HG02759 (cell line): ENCODE measurements around the gene ZNF516.

Source experiments
- ATAC-seq: cut with Tn5 transposase; IDR thresholded peaks from one replicate; pipeline ENCODE4 v1.9.1; 2021; ENCODE audit warnings: mild to moderate bottlenecking, moderate library complexity; ENCODE audit not compliant: unreplicated experiment

The ZNF516 gene

DNA sequence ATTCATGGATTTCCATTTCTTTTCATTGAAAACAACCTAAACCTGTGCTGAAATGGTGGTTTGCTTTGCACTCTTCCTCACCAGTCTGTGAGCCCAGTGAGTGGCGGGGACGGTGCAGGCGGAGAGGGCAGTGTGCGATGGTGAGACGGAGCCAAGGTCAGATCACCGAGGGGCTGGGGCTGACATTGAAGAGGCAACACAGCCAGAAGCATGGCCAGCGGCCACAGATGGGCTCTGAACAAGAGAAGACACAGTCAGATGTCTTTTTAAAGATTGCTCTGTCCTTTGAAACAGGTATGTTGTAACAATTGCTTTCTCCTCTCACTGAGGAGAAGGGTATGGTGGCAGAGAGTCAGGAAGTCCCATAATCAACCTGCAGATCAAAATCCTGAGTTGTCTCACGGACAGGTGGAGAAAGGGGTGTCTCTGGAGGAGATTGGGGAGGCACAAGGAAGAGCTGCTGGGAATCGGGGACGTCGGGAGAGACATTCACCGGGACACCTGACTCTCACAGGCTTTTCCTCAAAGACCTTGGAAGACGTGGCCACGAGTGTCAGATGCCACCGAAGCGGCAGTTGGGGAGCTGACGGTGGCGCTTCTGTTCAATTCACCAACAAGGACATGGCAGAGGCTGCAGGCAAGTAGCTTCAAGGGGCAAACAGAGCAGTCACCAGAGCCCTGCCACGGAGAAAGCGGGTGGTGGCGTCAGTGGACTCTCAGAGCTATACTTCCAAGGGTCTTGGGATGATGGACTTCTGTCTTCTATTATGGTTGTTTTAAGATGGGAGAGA, 12.1 kb upstream of the ZNF516 start:
- ATAC-seq: no peak

DNA sequence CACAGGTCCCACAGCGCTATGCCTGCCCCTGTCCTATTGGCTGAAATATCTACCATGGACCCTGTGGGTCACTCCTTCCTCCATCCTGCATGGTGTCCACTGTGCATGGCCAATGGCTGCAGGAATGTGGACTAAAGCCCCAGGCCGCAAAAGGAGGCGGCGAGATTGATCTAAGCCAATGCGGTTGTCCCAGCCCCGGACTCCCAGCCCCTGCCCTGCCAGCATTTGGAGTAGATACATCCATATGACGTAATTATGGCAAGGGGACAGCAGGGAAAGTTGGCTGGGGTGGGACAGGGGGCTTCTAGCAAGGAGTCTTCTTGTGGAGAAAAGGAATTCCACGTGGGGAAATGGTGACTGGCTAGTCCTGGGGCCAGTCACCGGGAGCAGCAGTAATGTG, 11.4 kb upstream of the ZNF516 start:
- ATAC-seq: no peak

DNA sequence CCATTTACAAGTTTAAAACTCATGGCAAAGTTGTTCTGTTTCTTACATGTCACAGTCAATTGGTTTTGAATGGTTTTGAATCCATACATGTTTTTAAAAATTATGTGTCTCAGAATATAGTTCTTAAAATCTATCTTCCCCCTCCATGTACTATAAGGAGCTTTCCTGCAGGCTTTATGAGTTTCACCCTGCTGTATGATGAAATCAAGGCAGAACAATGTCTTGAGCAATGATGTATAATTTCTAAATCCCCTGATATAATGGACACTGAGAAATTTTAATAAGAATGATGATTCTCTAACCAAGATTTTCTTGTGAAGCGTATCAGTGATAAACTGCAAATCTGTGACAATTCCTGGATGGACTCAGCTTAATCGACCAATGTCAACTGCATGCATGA, 10.6 kb upstream of the ZNF516 start:
- ATAC-seq: no peak

DNA sequence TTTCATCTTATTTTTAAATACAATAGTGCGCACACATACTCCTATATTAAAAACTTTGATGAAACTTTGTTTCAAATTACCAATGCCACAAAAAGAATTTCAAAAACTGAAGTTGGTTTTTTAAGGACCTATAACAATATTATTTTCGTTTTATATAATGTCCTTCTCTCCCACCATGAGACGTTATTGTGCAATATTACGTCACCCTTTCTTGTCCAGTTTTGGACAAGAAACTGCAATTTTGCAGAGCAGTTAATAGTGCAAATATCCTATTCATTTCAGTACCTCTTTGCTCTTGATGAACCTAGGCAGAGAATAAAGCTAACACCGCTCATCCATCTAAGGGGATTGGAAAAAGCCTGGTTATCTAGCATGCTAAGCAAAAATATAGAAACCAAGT, 9.7 kb upstream of the ZNF516 start:
- no peak for ATAC-seq

DNA sequence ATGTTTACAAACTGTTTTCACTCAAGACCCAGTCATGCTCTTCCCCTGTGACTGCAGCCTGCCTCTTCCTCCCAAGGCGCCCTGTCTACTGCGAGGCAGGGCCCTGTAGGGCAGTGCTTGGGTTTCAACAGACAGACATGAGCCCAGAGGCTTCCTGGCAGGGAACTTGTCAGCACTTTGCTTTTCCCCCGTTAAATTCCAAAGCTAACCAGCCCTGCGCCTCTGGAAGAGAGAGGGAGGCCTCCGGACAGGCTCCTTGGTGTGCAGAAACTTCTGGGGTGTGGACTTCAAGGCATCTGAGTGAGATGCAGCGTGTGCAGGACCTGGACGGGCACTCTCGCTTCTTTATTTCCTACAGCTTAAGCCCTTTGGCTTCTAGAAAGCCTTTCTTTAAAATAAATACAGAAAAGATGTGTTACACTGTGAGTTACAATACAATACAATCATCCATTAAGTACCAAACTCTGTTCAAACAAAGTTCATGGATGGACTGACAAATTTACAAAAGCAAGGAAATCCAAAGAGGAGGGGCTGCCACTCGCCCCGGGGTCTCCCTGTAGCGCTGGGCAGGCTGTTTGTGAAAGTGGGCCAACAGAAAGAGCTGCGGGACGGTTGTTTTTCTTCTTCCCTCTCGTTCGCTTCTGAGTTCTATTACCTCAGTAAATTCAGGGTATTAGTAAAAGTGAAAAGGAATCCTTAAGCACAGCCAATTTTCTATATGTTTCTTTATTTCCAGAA, 8.8 kb upstream of the ZNF516 start:
- no peak for ATAC-seq

DNA sequence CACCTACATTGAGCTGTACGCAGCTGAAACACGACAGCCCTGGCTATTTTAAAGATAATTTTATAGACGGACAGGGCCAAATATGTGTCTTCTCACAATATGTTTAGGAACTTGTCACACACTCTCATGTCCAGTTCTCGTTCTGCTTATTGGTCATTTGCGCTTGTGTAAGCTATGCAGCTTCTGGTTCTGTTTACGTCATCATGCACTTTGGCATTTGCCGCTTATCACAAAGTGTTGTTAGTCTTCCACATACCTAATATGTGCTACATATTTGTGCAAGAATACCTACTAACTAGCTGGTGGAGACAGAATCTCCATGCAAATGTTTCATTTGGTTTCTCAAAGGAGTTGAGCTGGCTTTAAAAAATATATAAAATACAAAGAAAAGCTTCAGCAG, 7.5 kb upstream of the ZNF516 start:
- ATAC-seq: no peak

DNA sequence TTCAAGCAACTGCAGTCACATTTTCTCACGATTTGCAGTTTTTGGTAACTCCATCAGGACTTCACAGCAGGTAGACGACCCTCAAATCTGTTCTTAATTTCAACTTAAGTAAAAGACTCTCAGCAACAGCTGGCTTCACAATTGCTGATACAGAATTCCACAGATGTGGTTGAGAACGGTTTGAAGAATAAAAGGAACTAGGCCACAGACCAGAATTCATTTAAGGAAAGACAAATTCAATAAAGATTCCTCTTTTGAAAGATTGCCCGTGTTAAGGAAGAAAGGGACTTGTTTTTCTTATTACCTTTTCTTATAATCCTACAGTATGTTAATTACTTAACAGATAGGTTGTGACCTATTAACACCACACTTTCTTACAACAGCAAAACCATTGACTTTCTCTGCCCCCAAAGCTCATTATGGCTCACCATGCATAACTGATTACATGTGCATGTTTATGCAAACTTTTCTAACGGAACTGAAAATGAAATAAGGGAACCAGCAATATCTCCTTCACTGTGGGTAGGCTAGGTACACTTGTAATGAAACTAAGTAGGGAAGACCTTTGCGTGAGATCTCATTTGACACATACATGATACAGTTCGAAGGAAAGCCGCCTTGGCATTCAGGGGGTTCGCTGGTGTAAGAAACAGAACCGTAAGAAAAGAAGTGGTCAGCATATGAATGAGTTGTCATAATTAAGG, 4.7 kb upstream of the ZNF516 start:
- ATAC-seq: peak; percentile 82

DNA sequence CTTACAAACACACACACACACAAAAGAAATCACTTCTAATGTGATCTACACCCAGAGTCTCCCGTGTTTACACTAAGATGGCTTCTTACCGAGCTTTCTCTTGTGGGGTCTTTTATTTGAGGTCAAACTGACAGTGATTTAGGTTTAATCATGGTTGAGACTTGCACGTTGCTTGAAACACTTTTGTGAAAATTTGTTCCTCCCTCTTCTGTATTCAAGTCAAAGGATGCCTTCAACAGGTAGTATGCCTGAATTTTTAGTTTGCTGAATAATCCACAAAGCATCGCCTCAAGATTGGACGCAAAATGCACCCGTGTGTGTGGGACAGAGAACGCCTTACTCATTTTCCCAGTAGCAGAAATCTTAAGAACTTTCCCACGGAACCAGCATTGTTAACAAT, 4.0 kb upstream of the ZNF516 start:
- no peak for ATAC-seq

DNA sequence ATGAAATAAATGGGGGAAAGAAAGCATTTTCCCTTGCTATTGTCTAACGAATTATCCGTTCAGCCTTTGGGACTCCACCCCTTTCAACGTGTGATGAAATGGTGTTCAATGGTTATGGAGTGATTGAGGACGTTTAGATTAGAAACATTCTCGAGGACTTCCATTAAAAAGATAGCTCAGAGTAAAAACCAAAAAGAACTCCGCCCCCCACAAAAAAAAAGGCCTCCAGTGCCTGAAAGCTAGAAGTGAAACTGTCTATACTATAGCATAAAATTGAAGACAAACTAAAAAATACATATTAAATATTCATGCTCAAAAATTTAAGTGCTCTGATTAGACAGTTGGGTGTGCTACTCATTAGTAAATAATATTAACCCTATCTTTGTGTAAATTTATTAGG, 3.0 kb upstream of the ZNF516 start:
- ATAC-seq: no peak

DNA sequence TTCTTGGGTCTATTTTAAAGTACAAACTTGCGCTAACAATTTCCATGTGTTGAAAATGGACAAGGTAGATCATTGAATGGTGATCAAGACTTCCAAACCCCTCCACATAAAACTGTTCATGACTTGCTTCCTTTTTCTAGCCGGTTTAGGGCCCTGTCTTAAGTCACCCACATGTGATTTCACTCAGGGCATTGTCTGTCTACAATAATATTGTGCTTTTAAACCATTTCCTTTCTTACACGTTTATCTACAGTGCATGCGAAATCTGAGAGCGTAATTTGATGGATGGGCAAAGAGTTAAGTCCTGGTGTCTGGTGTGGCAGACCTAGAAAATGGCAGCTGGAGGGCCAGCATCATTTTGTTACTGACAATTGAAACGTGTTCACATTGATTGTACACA, 2.0 kb upstream of the ZNF516 start:
- no peak for ATAC-seq

DNA sequence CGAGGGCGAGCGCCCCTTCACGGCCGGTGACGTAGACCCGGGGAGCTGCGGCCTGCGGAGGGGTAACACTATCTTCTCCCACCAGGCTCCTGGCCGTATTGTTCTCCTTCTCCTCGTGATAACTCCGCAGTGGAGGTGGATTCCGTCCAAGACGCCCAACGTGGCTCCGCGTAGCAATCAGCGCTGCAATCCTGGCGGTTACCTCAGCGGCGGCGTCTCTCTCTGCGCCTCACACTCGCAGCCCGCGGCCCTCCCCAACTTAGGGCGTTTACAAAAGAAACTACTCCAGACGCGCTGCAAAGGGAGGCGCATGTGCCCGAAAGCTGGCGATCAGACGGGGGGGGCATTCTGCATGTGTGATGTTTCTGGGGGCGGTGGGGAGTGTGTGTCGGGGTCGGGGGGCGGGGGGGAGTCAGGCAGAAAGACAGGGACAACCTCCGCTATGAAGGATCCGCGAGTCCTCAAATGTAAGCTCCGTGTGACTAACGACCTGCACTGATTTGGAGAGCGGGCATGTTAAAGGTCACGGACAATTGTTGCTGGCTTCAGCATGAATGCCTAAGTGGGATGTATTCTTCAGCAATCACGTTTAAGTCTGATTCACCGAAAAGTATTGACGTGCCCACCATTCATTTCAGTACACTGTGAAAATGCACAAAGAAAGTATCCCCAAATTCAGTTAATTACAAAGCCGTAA, 1.3 kb upstream of the ZNF516 start:
- ATAC-seq: no peak

DNA sequence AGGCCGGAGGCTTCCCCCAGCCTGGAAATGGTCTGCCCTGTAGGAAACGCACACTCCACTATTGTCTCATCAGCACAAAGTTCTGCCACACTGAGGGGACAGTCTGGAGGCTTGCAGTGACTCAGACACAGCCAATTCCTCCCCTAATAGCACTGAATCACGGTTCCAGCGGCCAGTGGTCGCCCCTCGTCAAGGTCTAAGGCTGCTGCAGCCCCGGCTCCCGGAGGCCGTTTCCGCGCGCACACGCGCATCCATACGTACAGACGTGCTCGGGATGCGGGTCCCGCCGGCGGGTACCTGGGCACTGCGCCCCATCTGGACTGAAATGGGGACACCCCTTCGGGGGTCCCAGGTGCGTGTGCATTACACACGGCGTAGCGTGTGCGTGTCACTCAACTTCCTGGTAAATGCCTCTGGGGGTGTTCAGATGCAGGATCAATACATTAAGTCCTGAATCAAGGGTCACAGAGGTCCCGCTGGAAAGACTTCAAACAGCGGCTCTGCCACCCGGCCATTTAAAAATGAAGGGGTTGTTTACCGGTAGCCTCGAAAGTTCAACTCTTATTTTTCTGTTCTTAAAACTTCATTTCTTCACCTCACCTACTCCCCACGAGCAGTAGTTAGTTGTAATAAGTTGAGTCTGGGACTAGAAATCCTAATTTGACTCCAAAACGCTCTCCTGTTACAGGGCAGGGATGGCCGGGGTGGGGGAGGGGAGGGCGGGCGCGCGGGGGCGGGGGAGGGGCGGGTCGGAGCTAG, 572 bp upstream of the ZNF516 start:
- peak; percentile 11 for ATAC-seq

DNA sequence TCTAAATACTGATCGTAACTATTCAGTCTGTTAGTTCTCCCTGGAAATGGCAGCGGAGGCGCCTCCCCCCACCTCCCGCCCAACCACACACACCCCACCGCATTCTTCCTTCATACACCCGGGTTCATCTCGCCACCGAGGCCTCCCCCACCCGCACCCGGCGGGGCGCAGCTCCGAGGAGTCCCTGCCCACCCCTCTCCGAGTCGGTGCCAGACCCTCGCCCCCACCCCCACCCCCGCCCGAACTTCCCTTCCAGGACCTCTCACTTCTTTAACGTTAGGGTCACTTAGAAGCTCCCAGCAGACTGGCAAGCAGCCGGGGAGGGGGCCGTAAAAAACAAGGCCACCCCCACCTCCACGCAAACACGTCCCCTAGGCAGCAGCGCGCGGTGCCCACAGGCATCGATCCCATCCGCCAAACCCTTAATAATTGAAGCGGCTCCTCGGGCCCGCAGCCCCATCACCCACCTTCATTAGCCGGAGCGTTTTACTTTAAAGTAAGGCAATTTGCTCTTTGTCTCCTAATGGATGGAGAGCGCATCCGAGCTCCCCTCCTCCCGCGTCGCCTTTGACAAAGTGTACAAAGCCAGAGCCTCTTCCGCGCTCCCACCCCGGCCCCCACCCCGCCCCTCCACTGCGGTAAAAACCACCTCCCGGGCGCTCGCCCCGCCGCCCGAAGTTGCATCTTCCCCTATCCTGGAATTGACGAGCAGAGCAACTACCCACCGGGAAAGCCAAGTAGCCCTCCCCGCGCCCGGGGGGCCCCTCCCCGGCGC, 624 bp downstream of the ZNF516 start:
- no peak for ATAC-seq

DNA sequence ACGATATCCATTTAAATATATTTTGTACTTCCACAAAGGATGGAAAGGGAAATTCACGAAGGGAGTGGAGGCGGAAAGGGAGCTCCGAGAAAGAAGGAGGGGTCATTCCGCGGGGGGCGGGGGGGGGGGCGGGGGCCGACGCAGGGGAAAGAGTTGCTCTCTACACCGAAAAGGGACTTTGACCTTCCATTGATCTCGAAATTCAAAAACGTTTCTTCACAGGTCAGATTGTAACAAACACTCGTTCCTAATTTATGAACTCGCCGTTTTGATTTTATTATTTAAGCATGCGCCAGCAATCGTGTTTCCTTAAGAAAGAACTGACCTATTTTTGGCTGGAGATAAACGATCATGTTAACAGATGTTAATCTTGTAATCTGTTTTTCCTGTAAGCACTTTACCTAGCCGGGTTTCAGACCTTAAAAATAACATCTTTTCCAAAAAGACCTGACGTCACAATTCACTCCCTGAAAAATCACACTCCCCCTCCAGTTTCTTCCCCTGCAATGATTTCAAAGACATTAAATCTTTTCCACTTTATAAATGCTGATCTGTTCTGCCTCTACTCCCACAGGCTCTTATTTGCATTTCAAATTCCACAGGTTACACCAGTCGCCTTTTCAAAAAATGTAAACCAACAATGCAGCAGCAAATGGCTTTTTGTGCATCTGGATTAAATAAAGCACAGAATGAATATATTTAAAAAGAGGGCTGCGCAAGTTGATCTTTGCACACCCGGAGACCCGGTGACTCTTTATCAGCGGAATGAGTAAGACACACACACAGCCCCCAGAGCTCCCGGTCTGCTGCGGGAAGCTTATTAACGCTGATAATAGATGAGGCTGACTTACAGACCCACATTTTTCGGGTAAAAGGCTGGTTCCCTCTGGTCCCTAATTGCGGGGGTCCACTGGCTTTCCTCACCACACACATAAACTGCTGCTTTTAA, 1.6 kb downstream of the ZNF516 start:
- peak; percentile 10 for ATAC-seq

DNA sequence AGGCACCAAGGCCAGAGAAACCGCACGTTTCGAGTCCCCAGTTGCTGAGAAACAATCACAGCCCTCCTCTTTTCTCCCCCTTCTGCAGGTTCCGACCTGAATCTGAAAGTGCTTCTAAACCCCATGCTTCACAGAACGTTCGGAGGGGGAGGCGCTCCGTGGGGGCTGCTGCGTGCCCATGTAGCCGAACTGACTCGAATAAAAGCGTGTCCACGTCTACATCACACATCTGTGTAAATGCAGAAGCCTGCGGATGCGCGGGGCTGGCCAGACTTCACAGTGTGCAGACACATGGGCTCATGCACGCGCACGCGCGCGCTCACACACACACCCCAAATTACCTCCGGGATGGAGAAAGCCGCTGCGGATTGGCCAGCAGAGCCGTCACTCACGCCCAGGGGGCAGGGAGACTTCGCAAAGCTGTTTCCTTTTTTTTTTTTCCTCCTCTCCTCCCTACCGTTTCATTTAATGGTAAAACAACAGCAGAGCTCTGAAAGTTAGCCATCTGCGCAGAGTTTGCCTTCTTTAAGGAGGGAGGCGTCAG, 2.3 kb downstream of the ZNF516 start:
- peak; percentile 71 for ATAC-seq

DNA sequence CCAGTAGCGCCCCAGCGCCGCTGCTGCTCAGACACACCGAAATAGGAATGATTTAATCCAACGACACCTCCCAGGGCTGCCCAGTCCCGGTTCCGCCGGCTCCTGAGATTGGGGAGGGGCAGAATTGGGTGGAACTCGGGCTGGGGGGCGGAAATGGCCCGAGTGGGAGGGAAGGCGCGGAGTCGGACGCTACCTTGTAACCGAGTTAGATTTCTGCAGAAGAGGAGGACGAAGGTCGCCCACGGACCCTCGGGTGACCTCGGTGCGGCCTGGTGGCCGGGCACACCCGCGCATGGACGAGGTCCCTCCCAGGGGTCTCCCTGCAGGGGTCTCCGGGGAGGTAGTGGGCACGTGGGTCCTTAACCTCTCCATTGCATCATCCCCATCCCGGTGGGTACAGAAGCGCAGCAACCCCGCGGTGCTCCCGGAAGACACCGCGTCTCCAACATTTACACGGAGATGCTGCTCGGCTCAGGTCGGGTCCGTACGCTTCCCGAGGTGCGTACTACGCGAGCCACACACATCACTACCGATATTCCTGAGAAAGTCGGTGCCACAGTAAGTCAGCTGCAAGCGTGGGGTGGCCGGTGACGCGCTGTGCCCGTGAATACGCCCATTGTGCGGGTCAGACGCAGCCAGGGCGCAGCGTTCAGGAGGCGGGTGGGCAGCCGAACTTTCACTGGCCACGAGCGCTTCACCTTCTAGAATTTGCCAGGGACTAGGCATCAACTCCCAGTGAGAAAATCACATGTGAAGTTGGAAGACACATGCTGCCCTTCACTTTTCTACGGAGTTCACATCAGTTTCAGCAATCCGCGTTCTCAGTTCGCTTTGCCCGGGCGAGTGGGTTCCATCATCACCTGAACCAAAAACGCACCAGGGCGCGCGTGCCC, 3.0 kb downstream of the ZNF516 start:
- no peak for ATAC-seq

DNA sequence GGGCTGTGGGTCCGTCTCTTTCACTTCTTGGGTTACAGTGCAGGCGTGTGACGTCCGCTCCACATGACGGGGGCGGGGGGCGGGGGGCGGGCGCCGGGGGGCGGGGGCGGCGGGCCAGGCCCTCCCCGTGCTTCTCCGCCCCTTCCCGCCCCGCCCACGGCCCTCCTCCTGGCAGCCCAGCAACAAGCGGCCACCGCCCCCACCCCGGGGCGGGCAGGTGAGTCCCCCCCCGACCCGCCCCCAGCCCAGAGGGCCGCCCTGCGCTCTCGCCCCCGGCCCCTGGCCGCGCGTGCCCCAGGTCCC, 3.6 kb downstream of the ZNF516 start:
- peak; percentile 16 for ATAC-seq
